Ishikawa (cell line): ENCODE measurements around the gene SVEP1.
A peak's percentile ranks its signal among the peaks of the same experiment; 100 is the strongest.

Source experiments
- CEBPB ChIP-seq: IDR thresholded peaks from 2 replicates; pipeline ENCODE4 v1.6.1; 2012
- CREB1 ChIP-seq: IDR thresholded peaks from 2 replicates; pipeline ENCODE4 v1.6.1; 2012; ENCODE audit warnings: low read depth
- EGR1 ChIP-seq: IDR thresholded peaks from 2 replicates; pipeline ENCODE4 v1.6.1; 2012
- EP300 ChIP-seq: IDR thresholded peaks from 2 replicates; pipeline ENCODE4 v1.6.1; 2012; ENCODE audit warnings: borderline replicate concordance
- FOXM1 ChIP-seq: IDR thresholded peaks from 2 replicates; pipeline ENCODE4 v1.6.1; 2012; ENCODE audit warnings: low read depth, borderline replicate concordance
- NFIC ChIP-seq: IDR thresholded peaks from 2 replicates; pipeline ENCODE4 v1.6.1; 2012
- RAD21 ChIP-seq: IDR thresholded peaks from 2 replicates; pipeline ENCODE4 v1.6.1; 2012; ENCODE audit warnings: low read depth
- REST ChIP-seq: IDR thresholded peaks from 2 replicates; pipeline ENCODE4 v1.6.1; 2012; ENCODE audit warnings: low read depth, mild to moderate bottlenecking
- TAF1 ChIP-seq: IDR thresholded peaks from 2 replicates; pipeline ENCODE4 v1.6.1; 2012; ENCODE audit warnings: low read depth, mild to moderate bottlenecking
- TCF12 ChIP-seq: IDR thresholded peaks from 2 replicates; pipeline ENCODE4 v1.6.1; 2012; ENCODE audit warnings: low read depth
- TEAD4 ChIP-seq: IDR thresholded peaks from 2 replicates; pipeline ENCODE4 v1.6.1; 2012
- USF1 ChIP-seq: IDR thresholded peaks from 2 replicates; pipeline ENCODE4 v1.6.1; 2012
- YY1 ChIP-seq: IDR thresholded peaks from 2 replicates; pipeline ENCODE4 v1.6.1; 2012; ENCODE audit warnings: low read depth
- ZBTB7A ChIP-seq: IDR thresholded peaks from 2 replicates; pipeline ENCODE4 v1.6.1; 2012; ENCODE audit warnings: low read depth
- TF ChIP-seq, protein P1 (sequence below): IDR thresholded peaks from 2 replicates; pipeline ENCODE4 v1.6.1; 2012

Gene SVEP1

GRCh38 chr9:110457245-110457644, 122.3 kb downstream of the SVEP1 start:
- TF ChIP-seq REST (no peak), EP300 (no peak), EGR1 (no peak), TEAD4 (no peak), TCF12 (no peak), NFIC (no peak), USF1 (no peak), CEBPB (no peak), ZBTB7A (no peak), YY1 (no peak), TAF1 (no peak), FOXM1 (no peak)
- TF ChIP-seq, protein P1, sequence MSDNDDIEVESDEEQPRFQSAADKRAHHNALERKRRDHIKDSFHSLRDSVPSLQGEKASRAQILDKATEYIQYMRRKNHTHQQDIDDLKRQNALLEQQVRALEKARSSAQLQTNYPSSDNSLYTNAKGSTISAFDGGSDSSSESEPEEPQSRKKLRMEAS = no peak

- TF ChIP-seq USF1 (no peak), RAD21 (no peak), FOXM1 (no peak), EP300 (no peak), CREB1 (no peak), REST (no peak), TAF1 (no peak), YY1 (no peak)
These were observed 122.9 kb downstream of the SVEP1 start for GRCh38 chr9:110456681-110457080.

GRCh38 chr9:110455860-110456259, 123.7 kb downstream of the SVEP1 start:
- TF ChIP-seq CREB1 (no peak), EP300 (no peak)

DNA sequence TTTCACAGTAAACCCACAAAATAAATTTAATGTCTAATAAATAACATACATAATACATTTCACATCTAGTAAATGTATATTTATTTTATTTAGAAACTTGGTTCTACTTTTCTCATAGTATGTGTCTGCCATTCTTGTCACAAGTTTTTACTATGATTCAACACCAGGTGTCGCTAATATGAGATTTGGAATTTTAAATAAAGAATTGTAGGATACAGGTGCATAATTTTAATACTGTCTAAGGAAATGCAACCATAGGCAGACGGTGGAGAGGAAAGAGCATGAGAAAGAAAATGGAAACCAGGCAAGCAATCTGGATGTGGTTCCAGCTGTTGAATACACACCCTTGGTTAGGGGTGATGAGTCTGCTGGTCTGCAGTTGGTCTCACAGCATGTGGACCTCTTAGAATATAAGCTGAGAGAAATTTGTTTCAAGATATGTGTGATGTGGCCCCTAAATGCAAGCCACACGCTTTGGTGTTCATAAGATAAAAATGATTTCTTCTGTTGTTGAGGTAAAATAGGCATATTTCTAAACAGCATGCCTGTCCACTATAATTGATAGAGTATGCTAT, 127.2 kb downstream of the SVEP1 start:
- TF ChIP-seq TEAD4 (no peak), RAD21 (peak; percentile 40; the same call in 1 of the 2 replicates)

DNA sequence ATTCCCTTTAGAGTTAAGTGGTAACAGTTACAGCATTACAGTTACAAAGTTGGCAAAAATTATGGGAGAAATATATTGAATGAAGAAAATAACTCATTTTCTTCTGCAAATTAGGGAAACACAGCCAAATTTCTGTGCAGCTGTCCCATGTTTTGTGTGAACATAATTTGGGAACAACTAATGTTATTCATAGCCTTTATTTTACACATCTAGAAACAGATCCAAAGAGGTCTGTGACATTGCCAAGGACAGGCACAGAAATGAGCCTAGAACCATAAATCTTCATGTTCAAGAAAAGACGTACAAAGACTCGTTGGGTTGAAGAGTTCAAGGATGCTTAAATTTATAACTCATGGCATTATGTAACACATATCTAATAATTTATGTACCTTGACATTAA, 127.8 kb downstream of the SVEP1 start:
- TF ChIP-seq CREB1 = no peak
- no peak for TF ChIP-seq RAD21
- TF ChIP-seq TCF12 = no peak
- no peak for TF ChIP-seq TAF1
- no peak for TF ChIP-seq EGR1
- TF ChIP-seq, protein P1 = no peak
- no peak for TF ChIP-seq ZBTB7A

DNA sequence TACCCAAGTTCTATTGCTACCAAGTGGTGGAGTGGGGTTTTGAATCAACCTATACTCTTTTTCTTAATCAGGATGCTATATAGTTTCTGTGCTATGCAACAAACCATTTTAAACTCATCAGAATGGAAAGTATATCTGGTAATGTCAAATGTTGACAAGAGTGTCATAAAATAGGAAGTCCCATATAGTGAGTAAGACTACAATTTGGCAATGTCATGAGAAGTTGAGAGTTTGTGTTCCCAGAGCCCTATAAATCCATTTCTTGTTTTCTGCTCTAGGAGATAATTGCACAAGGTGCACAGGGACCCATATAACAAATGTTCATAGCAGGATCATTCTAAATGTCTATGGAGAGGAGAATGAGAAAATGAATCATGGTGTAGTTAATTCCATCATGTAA, 132.1 kb downstream of the SVEP1 start:
- TF ChIP-seq NFIC (no peak), USF1 (no peak), EP300 (no peak), FOXM1 (no peak), TEAD4 (no peak), CREB1 (no peak), CEBPB (no peak), REST (no peak), ZBTB7A (no peak)
- TF ChIP-seq, protein P1 = no peak
